Measurements from ENCODE around the gene RAD54L. TPM values are rescaled to one million over a fixed set of nuclear protein-coding genes. Genes with fewer than 3 reads are reported as not detected.
"Not testable (repeated sequence)": the region's sequence is repeated elsewhere in the genome, so short reads cannot be mapped to it uniquely, and the experiment has no call there.

The RAD54L gene
- total RNA-seq, 2 donors from 2014 or later = not detected

DNA sequence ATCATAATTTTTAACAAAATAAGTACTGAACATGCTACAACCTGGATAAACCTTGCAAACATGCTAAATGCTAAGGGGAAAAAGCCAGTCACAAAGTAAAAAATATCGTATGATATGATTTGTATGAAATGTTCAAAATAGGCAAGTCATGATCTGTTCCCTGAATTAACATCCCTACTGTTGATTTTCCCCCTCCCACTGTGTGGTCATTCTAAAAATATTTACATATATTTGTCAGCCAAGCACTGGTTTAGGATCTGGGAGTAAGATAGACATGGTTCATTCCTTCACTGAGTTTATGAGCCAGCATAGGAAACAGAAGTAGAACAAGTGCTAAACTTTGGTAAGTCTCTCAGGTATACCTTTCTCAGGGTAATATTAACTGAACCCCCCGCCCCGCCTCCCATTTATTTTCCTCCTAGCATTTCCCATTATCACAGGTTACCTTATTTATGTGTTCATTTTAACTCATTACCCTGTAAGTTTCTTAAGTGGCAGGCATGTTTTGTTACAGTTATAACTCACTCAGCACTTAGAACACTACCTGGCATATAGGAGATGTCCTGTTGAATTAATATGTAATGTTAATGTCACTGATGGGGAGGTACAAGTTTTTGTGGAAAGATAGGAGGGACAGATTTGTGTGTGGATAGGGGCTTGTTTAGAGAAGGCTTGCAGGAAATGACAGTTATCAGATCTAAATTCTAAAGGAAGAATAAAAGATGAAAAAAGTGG lies 68.3 kb downstream of the RAD54L start:
- DNase-seq (ENCODE audit: low spot score) = no peak
- Histone ChIP-seq H3K4me3 (no peak overlapping the region), H3K9me3 (no peaks in the 10 kb centered on the region), H3K27ac (no peak overlapping the region), H3K27me3 (no peaks in the 10 kb centered on the region), H3K4me1 (no peaks in the 10 kb centered on the region), H3K36me3 (peaks cover 65% of the 10 kb centered on the region)
- TF ChIP-seq, protein P1, sequence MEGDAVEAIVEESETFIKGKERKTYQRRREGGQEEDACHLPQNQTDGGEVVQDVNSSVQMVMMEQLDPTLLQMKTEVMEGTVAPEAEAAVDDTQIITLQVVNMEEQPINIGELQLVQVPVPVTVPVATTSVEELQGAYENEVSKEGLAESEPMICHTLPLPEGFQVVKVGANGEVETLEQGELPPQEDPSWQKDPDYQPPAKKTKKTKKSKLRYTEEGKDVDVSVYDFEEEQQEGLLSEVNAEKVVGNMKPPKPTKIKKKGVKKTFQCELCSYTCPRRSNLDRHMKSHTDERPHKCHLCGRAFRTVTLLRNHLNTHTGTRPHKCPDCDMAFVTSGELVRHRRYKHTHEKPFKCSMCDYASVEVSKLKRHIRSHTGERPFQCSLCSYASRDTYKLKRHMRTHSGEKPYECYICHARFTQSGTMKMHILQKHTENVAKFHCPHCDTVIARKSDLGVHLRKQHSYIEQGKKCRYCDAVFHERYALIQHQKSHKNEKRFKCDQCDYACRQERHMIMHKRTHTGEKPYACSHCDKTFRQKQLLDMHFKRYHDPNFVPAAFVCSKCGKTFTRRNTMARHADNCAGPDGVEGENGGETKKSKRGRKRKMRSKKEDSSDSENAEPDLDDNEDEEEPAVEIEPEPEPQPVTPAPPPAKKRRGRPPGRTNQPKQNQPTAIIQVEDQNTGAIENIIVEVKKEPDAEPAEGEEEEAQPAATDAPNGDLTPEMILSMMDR (IDR thresholded peaks at IDR 0.05) = no peak

DNA sequence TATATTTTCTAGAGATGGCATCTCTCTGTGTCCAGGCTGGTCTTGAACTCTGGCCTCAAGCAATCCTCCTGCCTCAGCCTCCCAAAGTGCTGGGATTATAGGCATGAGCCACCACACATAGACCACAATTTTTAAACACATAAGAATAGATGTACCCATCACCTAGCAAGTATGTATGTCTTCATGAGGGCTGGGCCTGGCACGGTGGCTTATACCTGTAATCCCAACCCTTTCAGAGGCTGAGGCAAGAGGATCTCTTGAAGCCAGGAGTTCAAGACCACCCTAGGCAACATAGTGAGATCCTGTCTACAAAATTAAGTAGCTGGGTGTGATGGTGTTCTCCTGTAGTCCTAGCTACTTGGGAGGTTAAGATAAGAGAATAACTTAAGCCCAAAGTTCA lies 69.8 kb downstream of the RAD54L start:
- no peaks in the 10 kb centered on the region for H3K9me3 ChIP-seq
- H3K36me3 ChIP-seq = peaks cover 50% of the 10 kb centered on the region
- H3K4me1 ChIP-seq = no peaks in the 10 kb centered on the region
- no peak overlapping the region for H3K27ac ChIP-seq
- H3K27me3 ChIP-seq = no peaks in the 10 kb centered on the region
- DNase-seq (ENCODE audit: low spot score) = no peak
- no peak overlapping the region for H3K4me3 ChIP-seq
- TF ChIP-seq, protein P1 (IDR thresholded peaks at IDR 0.05) = no peak

DNA sequence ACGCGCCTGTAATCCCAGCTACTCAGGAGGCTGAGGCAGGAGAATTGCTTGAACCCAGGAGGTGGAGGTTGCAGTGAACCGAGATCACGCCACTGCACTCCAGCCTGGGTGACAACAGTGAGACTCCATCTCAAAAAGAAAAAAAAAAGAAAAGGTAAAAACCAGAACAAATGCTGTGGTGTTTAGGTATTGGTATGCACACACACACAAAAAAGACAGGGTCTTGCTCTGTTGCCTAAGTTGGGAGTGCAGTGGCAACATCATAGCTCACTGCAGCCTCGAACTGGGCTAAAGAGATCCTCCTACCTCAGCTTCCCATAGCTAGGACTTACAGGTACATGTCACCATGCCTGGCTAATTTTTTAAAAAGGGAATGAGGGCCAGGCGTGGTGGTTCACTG lies 71.7 kb downstream of the RAD54L start:
- not testable (repeated sequence) for H3K27ac ChIP-seq; H3K9me3 ChIP-seq; H3K4me3 ChIP-seq; DNase-seq (ENCODE audit: low spot score); H3K27me3 ChIP-seq; H3K4me1 ChIP-seq
- H3K36me3 ChIP-seq = peaks cover 30% of the 10 kb centered on the region

DNA sequence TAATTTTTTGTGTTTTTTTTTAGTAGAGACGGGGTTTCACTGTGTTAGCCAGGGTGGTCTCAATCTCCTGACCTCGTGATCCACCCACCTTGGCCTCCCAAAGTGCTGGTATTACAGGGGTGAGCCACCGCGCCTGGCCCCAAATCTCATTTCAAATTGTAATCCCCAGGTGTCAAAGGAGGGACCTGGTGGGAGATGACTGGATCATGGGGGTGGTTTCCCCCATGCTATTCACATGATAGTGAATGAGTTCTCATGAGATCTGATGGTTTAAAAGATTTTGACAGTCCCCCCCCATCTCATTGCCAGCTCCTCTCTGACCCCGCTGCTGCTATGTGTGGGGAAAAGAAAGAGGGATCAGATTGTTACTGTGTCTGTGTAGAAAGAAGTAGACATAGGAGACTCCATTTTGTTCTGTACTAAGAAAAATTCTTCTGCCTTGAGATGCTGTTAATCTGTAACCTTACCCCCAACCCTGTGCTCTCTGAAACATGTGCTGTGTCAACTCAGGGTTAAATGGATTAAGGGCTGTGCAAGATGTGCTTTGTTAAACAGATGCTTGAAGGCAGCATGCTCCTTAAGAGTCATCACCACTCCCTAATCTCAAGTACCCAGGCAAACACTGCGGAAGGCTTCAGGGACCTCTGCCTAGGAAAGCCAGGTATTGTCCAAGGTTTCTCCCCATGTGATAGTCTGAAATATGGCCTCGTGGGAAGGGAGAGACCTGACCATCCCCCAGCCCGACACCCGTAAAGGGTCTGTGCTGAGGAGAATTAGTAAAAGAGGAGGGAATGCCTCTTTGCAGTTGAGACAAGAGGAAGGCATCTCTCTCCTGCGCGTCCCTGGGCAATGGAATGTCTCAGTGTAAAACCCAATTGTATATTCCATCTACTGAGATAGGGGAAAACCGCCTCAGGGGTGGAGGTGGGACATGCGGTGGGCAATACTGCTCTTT lies 72.7 kb downstream of the RAD54L start:
- not testable (repeated sequence) for H3K4me3 ChIP-seq; H3K9me3 ChIP-seq; H3K27ac ChIP-seq; H3K4me1 ChIP-seq; H3K27me3 ChIP-seq; DNase-seq (ENCODE audit: low spot score)
- H3K36me3 ChIP-seq = peaks cover 21% of the 10 kb centered on the region

- not testable (repeated sequence) for H3K4me3 ChIP-seq; H3K9me3 ChIP-seq; H3K36me3 ChIP-seq; DNase-seq (ENCODE audit: low spot score); H3K27me3 ChIP-seq; H3K27ac ChIP-seq; H3K4me1 ChIP-seq
These were observed 74.6 kb downstream of the RAD54L start for GRCh38 chr1:46322191-46322590.

DNA sequence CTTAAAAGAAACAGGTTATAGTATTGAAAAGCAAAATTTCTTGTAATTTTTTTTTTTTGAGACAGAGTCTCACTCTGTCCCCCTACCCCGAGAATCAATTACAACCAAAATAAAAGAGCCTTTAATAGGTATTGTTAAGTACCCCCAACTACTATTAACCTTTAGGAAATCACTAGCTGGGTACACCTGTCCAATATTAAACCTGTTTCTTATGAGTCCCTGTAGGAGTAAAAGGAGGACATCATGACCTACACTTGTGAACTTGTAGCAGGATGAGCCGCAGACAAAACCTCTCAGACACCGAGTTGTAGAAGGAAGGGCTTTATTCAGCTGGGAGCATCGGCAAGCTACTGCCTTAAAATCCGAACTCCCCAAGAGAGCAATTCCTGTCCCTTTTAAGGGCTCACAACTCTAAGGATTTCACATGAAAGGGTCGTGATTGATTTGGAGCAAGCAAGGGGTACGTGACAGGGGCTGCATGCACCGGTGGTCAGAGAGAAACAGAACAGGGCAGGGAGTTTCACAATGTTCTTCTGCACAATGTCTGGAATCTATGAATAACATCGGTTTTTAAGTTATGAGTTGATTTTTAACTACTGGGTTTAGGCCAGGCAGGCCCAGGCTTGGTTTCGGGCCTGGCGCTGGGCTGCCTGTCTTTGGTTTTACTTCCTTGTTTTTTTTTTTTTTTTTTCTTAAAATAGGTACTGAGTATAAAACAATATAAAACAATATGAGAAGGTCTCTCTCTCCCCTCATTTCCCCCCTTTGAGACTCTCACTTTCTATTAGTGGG lies 77.9 kb downstream of the RAD54L start:
- not testable (repeated sequence) for H3K4me3 ChIP-seq; H3K9me3 ChIP-seq; DNase-seq (ENCODE audit: low spot score)

More for the DNA sequence above, 77.9 kb downstream of the RAD54L start:
- H3K27ac ChIP-seq, H3K27me3 ChIP-seq, H3K36me3 ChIP-seq, H3K4me1 ChIP-seq: not testable (repeated sequence)

Other genes with a start within 250 kb of the RAD54L start
- 10 to 100 TPM; 24.3 to 35.3 TPM for gene PIK3R3, start 115.1 kb upstream of the RAD54L start, total RNA-seq
- 1 to 10 TPM; 2.0 to 2.3 TPM for gene TSPAN1, start 72.7 kb upstream of the RAD54L start, total RNA-seq
- not detected for gene P3R3URF, start 71.3 kb upstream of the RAD54L start, total RNA-seq
- gene POMGNT1, start 49.3 kb upstream of the RAD54L start, total RNA-seq = 10 to 100 TPM; 57.0 to 87.8 TPM
- gene LURAP1, start 44.4 kb upstream of the RAD54L start, total RNA-seq = 1 to 10 TPM; 4.1 to 9.1 TPM
- 10 to 100 TPM; 48.3 to 57.8 TPM for gene LRRC41, start 55.9 kb downstream of the RAD54L start, total RNA-seq
- gene UQCRH, start 55.9 kb downstream of the RAD54L start, total RNA-seq = 1,000 to 10,000 TPM in 1 of 2 donors, 100 to 1,000 TPM in 1; 929 to 1,323 TPM
- 10 to 100 TPM in 1 of 2 donors, 1 to 10 TPM in 1; 9.1 to 13.9 TPM for gene NSUN4, start 93.0 kb downstream of the RAD54L start, total RNA-seq
- 10 to 100 TPM in 1 of 2 donors, 1 to 10 TPM in 1; 6.3 to 10.5 TPM for gene FAAH, start 146.6 kb downstream of the RAD54L start, total RNA-seq
- not detected for gene DMBX1, start 242.1 kb downstream of the RAD54L start, total RNA-seq